NCI-H2171 treated with DMSO at 0.1 percent for 48 hours (cell line): ENCODE measurements around the gene RMDN3.

ENCODE experiments used
- DNase-seq: peaks from one replicate; lab custom pipeline; 2025; lab: John Stamatoyannopoulos, UW

RMDN3 gene

DNA sequence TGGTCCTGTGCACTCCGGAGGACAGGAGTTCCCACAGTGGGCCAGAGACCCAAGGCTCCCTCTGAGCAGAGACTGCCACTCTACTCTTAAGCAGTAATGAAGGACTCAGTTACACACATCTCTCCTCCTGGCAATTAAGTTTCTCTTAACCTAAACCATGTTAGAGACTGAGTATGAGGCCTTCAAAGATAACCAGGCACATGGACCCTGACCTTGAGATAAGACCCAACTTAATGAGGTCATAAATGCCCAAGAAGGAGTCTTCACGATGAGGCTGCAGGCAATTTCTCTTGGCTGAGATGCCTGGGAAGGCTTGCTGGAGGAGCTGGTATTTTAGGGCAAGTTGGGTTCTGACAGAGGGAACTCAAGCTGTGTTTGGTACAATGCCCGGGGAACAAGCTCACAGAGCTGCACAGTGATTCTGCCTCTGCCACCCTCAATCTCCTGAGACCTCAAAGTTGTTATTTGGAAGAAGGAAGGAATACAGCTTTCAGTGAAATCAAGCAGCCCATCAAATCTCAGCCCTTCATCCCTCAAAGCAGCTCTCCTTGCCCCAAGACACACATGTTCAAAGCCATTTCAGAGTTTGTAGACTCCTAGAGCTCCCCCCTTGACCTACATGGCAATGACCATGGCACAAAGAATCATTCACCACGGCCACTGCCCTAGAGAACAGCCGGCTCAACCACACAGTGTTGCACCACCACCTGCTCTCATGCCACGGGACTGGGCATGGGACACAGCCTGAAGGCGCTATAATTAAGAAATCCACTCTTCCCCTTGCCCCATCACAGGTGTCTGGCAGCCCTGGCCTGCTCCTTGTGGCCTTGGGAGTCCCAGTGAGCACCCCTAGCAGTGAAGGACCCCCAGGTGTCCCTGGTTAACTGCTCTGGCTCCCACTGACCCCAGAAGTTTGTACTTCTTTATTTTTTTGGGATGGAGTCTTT is 7.1 kb downstream of the RMDN3 start:
- DNase-seq, result no peak

DNA sequence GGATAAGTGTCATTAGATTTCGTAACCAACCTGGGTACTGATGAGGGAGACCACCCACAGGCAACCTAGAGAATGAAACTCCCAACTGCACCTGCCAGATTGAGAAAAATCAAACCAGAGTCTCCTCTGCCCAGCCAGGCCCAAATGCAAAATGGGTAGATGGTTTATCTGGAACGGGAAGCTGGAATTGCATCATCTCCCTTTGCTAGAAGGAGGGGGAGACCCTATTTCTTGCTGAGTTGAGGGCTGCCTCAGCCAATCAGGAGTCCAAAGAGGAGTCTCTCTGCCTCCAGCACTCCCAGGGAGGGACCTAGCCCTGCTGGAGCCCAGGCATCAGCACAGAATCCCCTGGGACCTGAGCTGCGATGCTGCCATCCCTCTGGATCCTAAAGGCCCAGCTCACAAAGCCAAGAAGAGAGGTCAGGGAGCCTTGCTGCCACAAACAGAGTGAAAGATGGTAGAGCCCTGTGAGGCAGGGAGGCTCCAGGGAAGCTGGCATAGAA is 8.1 kb downstream of the RMDN3 start:
- peak; percentile 44 for DNase-seq

DNA sequence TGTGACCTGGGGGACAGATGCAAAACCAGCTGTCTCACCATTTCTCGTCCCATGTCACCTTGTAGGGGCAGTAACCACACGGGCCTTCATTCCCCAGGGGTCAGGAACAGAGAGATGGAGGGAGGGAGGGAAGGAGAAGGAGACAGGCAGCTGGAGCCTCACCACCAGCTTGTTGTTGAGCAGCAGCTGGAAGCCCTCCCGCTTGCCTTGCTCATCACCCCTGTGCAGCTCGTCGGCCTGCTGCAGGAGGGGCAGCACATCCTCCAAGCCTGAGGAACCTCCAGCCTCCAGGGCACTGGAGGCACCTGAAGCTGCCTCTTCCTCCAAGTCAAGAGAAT is 10.3 kb downstream of the RMDN3 start:
- DNase-seq, result peak; percentile 98

DNA sequence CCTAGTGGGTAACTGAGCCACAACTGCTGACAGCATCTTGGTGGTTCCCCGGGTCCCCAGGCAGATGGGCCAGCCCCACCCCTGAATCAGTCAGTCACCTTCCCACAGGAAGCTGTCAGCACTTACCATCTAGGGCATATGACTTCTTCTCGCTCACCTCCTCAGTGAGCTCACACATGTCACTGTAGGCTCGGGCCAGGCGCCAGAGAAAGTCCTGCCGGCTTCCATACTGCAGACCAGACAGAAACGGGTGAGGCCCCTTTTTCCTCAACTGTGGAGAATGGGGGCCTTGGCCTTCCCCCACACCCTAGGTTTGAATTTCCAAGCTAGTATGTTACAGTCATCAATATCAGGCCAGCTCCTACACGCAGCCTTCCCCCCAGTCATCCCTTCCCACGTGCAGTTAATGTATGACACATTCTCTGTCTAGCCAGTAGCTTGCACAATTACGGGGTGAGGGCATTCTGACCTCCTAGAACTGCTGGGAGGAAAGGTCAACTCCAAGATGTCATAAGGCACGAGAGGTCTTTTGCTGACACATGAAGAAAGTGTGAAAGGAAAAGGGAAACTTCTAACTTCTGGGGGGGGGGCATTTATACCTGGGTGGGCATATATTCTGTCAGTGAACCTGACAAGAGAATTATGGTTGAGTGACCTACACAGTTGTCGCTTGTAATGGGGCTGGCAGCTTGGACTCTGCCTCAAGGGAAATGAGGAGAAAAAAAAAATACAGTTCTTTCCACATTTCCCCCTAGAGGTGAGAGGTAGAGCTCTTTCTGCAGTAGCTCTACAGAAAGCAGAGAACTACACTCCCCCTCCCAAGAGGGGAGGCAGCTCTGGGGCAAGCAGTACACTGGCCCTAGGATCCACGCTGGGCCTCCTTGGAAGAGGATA is 10.9 kb downstream of the RMDN3 start:
- DNase-seq, result peak; percentile 73

DNA sequence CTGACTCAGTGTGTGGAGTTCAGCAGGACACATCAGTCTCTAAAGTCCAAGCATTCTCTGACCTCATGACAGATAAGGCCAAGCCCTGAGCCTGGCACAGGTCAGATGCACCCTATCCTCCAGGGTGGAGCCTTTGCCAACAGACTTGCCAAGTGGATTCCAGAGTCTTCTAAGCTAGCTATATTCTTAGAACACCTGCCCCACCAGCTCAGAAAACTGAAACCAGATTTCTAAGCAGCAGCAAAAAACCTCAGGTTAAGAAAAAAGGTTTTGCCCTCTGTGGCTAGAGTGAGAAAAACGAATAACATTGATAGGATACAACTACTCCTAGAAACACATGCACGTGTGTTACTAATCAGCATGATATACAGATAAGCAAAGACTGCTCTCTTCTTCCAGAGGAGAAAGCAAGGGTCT is 11.6 kb downstream of the RMDN3 start:
- DNase-seq, result no peak

DNA sequence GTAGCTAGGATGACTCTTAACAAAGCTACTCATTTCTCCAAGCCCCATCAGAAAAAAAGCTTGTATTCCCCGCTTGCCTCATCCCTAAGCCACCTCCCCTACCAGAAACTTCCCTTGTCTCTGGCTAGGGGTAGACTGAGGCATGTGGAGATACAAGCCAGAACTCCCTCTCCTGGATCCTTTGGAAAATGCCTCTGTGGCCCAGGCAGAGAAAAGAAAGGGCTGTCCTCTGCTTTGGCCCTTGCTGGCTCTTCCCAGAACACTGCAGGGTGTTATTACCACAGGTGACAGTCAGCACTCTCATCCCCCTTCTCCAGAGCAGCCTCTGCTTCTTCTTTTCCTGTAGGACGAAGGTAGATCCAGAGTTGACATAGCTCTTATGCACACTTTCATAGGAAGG is 15.2 kb downstream of the RMDN3 start:
- DNase-seq, result no peak

DNA sequence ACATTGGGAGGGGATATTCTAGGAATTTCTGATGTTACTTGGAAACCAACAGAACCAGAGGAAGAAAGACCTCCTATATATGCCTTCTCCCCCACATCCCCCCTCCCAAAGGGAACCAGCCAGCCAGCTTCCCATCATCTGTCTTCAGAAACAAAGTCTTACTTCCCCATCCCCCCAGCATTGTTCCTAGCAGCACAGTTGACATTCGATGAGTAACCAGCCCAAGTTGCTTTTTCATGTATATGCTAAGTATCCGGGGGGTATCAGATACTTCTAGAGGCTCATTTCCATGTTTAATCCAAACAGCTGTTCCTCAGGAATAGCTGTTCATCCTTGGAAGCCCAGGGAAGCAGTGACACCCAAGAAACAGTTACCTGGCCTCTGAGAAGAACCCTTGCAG is 16.0 kb downstream of the RMDN3 start:
- peak; percentile 9 for DNase-seq

DNA sequence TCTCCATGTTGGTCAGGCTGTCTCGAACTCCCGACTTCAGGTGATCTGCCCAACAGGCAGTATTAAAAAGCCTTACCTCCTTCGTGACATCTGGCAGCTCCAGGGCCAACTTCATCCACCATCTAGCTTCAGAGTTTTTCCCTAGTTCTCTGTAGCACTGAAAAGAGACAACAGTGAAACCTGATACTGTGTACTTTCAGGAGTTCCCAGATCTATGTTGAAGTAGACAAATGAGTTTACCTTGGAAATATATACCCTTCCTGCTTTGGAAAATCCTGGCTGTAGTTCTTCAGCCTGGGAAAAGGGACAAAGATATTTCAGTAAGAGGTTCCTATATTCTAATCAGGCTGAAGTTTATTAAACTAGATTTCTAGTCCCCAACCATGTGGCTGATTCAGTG is 18.0 kb downstream of the RMDN3 start:
- DNase-seq, result peak; percentile 84

DNA sequence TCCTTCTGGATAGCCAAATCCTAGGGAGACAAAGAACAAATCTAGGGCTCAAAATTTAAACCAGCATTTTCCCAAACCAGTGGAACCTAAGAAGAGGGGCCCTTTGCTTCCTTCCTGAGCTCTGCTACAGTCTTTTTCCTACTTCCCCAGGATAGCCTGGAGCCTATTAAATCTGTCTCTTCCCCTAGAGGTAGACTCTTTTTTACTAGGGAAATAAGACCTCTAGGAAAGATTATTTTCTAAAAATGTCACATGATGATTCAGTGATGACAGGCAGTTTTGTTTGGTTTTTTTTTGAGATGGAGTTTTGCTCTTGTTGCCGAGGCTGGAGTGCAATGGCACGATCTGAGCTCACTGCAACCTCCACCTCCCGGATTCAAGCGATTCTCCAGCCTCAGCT is 18.5 kb downstream of the RMDN3 start:
- no peak for DNase-seq

DNA sequence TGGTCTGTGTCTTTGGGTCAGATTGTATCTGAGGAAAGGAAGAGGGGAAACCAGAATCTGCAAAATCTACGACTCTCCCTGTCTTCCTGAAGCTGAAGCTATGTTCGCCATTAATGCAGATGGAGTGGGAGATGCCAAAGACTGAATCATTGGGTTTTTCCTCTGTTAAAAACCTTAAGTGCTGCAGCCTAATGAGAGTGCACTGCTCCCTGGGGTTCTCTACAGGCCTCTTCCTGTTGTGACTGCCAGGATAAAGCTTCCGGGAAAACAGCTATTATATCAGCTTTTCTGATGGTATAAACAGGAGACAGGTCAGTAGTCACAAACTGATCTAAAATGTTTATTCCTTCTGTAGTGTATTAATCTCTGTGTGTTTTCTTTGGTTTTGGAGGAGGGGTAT is 24.0 kb downstream of the RMDN3 start:
- DNase-seq, result no peak

DNA sequence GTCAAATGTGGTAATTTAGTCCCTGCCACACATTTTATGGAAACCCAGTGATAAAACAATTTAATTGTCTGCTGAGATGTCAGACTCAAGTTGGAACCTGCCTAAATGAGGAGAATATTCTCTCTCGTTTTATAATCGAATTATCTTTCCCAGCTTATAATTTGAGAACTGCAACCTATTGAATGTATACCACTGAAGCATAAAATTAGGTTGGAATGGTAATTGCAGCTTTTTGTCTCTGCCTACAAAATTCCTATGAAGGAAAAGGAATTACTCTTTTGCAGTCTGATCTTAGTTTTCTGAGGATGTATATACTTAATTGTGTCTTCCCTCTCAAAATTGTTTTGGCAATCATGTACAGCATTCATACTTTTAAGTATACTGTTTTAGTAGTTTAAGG is 31.1 kb downstream of the RMDN3 start:
- no peak for DNase-seq

DNA sequence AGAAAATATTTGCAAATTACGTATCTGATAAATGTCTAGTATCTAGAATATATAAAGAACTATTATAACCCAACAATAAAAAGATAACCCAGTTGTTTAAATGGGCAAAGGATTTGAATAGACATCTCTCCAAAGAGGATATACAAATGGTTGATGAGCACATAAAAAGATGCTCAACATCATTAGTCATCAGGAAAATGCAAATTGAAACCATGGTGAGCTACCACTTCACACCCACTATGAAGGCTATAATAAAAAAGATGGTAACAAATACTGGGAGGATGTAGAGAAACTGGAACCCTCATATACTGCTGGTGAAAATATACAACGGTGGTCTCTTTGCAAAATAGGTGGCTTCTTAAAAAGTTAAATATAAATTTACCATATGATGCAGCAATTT is 32.1 kb downstream of the RMDN3 start:
- no peak for DNase-seq

DNA sequence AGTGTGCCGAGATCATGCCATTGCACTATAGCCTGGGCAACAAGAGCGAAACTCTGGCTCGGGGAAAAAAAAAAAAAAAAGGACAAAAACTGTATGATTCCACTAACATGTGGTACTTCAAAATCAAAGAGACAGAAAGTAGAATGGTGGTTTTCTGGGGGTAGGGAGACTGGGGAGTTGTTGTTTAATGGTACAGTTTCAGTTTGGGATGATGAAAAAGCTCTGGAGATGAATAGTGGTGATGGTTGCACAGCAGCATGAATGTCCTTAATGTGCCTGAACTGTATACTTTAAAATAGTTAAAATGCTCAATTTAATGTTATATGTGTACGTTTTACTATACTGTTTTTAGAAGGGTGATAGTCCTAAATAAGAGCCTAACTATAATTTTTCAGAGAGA is 32.7 kb downstream of the RMDN3 start:
- no peak for DNase-seq

DNA sequence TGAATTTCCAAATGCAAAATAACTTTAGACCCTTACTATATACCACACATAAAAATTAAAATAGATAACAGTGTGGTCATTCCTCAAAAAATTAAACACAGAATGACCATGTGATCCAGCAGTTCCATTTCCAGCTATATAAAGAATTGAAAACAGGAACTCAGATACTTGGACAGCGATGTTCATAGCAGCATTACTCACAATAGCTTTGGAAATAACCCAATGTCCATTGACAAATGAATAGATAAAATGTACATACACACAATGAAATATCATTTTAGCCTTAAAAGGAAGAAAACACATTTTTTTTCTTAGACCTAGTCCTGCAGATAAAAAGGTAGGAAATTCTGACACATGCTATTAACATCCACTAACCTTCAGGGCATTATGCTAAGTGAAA is 33.4 kb downstream of the RMDN3 start:
- DNase-seq, result no peak

DNA sequence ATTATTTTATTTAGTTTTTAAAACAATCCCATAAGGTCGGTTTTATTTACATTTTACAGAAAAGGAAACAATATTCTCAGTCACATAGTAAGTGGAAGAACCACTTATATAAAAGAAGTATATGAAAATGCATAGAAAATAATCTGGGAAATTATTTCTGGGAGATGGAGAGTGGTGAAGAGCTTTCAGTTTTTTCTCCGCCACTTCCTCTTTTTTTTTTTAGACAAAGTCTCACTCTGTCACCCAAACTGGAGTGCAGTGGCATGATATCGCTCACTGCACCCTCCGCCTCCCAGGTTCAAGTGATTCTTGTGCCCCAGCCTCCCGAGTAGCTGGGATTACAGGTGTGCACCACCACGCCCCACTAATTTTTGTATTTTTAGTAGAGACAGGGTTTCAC is 38.9 kb downstream of the RMDN3 start:
- DNase-seq, result no peak

DNA sequence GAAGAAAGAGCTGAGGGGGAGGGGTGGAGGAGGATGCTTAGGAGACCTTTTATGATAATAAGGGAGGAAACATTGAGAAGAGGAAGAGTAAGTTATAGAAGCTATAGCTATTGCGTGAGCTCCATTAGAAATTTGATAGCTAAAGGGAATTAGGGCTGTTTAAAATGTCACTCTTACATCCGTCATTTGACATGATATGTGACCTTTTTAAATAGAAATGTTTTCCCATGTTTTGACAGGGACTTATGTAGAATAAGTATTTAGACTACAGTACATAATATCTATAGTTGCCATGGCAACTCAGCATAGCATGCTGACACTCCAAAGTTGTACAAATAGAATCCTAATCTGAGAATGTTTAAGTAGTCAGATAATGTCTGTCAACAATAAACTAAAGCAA is 40.9 kb downstream of the RMDN3 start:
- no peak for DNase-seq

DNA sequence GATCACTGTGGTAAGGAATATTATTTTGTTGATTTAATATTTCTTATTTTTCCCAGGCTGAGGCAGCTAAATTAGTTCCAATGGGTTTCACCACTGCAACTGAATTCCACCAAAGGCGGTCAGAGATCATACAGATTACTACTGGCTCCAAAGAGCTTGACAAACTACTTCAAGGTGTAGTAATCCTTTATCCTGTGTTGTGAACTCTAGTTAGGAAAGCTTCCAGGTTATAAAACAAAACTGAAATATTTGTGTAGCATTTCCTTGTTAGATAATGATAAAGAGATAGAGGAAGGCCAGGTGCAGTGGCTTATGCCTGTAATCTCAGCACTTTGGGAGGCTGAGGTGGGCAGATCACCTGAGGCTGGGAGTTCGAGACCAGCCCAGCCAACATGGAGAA is 48.9 kb downstream of the RMDN3 start:
- DNase-seq, result no peak

DNA sequence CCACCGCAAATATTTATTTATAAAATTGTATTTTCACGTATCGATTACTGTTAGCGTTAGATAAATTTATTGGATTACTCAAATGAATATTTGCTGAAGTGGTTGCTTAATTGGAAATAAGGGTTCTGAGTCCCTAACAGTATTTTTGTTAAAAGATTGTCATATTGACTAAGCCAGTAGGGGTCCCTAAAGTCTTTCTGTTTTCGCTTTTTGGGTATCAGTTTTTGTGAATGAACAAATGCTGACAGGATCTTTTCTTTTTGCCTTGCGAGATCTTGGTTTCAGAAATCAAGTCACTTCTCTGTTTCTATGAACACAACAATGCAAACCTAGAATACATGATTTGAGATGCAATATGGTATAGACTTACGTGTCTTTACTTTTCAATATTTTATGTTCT is 53.0 kb downstream of the RMDN3 start:
- DNase-seq, result peak; percentile 33

DNA sequence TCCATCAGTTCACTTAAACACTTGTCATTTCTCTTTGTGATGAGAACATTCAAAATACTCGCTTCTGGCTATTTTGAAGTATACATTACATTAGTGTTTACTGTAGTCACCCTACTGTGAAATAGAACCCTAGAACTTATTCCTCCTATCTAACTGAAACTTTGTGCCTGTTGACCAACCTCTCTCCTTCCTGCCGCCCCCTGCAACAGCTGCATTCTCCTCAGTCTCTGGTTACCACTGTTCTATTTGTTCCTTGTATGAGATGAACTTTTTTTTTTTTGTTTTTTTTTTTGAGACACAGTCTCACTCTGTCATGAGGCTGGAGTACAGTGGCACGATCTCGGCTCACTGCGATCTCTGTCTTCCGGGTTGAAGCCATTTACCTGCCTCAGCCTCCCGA is 57.1 kb downstream of the RMDN3 start:
- DNase-seq, result no peak

DNA sequence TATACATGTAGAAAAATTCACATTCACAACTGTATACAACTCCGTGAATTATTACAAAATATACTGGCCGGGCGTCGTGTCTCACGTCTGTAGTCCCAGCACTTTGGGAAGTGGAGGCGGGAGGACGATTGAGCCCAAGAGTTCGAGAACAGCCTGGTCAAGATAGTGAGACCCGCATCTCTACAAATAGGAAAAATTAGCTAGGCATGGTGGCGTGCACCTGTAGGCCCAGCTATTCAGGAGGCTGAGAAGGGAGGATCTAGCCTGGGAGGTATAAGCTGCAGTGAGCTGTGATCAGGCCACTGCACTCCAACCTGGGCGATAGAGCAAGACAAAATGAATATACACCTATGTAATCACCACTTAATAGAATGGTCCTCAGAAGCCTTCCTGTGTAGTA is 58.8 kb downstream of the RMDN3 start:
- no peak for DNase-seq

DNA sequence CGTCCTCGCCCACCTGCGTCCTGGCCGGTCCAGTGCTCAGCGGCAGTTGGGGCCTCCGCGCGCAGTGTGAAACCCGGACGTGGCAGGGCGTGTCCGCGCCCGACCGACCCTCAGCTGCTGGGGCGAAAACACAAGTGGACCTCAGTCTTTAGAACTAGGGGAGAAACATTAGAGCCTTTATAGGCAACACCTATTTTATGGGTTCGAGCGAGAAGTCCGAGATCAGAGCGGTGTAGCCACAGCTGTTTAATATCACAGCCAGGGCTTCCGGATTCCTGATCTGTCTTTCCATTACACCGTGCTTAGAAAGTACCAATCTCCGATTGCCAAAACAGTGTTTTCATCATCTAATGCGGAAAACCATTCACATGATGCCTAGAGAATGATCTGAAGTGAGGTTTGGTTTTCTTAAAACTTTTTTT is 59.6 kb downstream of the RMDN3 start:
- no peak for DNase-seq

DNA sequence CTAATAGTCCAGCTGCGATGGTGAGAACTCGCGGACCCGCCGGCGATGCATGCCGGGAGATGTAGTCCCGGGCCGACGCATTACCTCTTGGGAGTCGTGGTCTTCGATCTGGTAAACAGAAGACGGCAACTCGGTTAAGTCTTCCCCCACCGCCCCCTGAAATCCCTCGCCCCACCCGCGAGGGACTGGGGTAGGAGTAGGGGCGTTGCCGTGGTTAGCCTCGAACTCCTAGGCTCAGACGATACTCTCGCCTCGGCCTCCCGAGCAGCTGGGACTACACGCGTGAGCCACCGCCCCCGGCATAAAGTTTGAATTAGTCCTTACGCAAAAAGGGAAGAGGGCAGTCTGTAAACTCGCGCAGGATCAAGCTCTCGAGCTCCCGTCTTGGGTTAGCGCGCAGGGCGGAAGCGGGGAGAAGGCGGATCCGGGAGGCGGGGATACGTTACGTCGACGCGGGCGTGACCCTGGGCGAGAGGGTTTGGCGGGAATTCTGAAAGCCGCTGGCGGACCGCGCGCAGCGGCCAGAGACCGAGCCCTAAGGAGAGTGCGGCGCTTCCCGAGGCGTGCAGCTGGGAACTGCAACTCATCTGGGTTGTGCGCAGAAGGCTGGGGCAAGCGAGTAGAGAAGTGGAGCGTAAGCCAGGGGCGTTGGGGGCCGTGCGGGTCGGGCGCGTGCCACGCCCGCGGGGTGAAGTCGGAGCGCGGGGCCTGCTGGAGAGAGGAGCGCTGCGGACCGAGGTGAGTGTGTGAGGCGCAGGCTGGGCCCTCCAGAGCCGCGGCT is 60.2 kb downstream of the RMDN3 start, which contains the start of gene RAD51:
Gene RAD51 (plus strand): TSS at position 487 of the 781 bp plus-strand sequence. CDS start 3,585 bp downstream, outside the sequence.
- DNase-seq, result peak; percentile 88
